GM19468 (cell line): Measurements from ENCODE around the gene BICD2.

Source experiments
- ATAC-seq: cut with Tn5 transposase; IDR thresholded peaks from one replicate; pipeline ENCODE4 v1.9.1; 2021; ENCODE audit warnings: mild to moderate bottlenecking, moderate library complexity, moderate number of reproducible peaks; ENCODE audit not compliant: unreplicated experiment; ENCODE audit errors: extremely low read depth

Gene BICD2

GRCh38 chr9:92749071-92749933 is 15.3 kb downstream of the BICD2 start:
- no peak for ATAC-seq

- no peak for ATAC-seq
Measured at GRCh38 chr9:92748233-92748497, 16.5 kb downstream of the BICD2 start.

DNA sequence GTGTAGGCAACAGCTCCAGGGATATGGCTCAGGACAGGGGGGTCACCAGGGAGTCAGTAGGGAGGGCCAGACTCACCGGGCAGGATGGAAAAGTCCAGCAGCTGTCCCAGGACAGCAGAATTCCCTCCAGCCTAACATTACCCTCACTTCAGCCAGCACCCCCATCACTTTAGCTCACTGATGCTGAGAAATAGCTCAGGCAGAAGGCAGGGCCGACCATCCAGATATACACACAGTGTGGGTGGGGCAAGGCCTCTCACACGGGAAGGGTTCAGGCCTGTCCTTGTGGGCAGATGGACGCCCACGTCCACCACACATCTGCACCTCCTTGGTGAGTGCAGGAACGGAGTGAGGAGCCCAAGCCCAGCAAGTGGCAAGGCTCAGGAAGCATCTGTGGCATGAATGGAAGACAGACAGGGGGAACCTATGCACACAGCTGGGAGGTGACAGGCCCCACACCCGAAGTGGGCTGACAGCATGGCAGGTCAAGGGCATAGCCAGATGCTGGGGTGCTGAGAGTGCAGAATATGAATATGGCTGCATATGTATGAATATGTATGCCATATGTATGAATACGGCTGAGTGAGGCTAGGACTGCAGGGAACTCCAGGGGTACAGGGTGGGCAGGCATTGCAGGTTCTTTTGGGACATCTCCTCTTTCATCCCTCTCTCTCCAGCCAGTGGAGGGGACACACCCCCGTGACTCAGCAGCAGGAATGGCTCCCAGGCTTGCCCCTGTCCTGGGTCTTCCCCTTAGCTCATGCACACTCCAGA is 17.0 kb downstream of the BICD2 start:
- no peak for ATAC-seq

DNA sequence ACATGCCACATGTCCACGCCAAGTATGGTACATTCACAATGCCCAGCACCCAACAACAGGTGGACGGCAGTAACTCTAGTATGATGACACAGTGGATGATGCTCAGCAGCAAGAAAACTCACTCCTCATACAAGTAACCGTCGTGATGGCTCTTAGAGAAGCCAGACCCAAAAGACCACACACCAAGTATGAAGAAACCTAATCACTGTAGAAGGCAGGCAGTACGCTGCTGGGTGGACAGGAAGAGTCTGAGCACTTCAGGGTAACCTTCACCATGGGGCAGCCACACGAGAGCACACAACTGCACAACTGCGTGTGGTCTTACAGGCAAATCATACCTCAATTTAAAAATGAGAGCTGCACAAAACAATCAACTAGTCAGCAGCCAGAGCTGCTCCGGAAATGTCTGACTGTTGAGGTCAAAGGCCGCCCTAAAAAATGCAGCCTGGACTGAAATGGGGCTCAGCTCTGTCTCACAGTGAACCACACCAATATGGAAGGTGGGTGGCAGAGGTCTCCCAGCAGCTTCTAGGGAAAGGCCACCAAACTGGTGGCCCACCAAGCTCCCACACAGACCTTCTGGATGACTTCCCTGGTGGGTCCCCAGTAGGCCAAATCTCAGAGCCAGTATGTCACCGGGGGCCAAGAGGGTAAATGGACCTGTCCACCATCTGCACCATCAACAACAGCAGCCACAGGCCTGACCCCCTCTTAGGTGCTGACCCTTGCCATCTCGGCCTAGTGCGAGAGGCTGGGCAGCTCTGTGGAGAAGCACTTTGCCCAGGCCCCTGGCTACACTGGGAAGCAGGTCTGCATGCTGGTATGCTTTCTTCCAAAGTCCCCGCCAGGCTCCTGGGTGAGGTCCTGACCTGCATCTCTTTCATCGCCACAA is 17.8 kb downstream of the BICD2 start:
- ATAC-seq, result no peak

- no peak for ATAC-seq
Measured at GRCh38 chr9:92745881-92746280, 18.8 kb downstream of the BICD2 start.

GRCh38 chr9:92745331-92745730 is 19.3 kb downstream of the BICD2 start:
- no peak for ATAC-seq

DNA sequence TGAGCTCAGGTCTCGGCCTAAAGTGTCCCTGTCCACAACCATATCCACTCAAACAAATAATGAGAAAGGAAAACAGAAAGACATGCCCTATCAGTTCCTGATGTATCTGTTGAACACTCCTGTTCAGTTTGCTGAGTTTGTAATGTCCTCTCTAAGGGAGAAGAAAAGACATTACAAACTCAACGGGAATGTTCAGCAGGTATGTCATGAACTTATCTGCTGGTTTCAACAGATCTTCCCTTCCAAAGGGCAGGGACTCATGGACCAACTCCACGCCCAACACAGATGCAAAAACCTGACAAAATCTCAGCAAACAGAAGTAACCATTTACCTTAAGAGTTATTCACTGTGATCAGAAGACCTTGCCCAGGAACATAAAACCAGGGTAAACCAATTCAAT is 23.7 kb downstream of the BICD2 start:
- no peak for ATAC-seq

GRCh38 chr9:92740446-92740961 is 24.1 kb downstream of the BICD2 start:
- ATAC-seq, result no peak

- ATAC-seq, result no peak
Measured at GRCh38 chr9:92740009-92740408, 24.6 kb downstream of the BICD2 start.

- ATAC-seq, result no peak
Measured at GRCh38 chr9:92739346-92739970, 25.2 kb downstream of the BICD2 start.

- no peak for ATAC-seq
Measured at GRCh38 chr9:92738661-92739081, 26.0 kb downstream of the BICD2 start.

DNA sequence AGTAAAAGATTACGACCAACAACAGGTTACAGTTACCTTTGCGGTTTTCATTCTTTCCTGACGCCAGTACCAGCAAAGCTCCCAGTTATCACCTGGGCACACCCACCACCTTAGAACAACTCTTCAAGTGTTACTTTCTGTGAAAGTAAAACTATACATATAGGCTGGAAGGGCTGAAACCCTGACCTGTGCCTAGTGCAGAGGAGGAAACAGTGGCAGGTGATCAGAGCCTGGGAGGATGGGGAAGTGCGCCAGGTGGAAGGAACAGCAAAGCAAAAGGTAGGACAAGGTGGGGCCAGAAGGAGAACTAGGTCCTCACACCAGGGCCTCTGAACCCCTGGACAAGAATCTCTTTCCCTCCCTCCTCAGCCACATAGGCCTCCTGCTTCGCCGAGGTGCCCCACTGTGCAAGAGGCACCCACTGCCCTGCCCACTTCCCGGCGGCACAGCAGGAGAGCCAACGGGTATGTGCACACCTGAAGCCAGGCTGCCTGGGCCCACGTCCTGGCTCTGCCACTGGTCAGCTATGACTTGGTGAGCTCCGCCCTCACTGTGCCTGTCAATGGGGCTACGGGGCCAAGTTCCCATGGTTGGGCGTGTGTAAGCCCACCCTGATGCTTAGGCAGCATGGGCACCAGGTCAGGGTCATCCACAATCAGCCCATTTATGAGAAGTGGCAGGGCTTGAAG is 26.9 kb downstream of the BICD2 start:
- no peak for ATAC-seq

DNA sequence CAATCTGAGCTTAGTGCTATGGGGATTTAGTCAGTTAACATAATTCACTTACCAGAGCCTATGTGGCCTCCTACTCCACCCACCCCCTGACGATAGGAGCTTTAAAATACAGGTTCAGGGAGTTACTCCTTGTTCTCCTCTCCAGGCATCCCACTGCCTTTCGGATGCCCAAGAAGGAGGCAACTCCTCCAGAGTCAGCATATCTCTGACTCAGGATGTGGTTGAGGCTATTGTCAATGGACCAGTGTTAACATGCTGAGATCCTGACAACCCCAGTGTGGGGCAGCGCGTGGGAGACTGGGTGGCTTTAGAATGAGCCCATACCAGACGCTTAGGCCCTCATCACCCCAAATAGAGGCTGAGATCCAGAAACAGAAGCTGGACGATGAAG is 27.4 kb downstream of the BICD2 start:
- ATAC-seq, result no peak

GRCh38 chr9:92736563-92737215 is 27.9 kb downstream of the BICD2 start:
- ATAC-seq, result no peak

DNA sequence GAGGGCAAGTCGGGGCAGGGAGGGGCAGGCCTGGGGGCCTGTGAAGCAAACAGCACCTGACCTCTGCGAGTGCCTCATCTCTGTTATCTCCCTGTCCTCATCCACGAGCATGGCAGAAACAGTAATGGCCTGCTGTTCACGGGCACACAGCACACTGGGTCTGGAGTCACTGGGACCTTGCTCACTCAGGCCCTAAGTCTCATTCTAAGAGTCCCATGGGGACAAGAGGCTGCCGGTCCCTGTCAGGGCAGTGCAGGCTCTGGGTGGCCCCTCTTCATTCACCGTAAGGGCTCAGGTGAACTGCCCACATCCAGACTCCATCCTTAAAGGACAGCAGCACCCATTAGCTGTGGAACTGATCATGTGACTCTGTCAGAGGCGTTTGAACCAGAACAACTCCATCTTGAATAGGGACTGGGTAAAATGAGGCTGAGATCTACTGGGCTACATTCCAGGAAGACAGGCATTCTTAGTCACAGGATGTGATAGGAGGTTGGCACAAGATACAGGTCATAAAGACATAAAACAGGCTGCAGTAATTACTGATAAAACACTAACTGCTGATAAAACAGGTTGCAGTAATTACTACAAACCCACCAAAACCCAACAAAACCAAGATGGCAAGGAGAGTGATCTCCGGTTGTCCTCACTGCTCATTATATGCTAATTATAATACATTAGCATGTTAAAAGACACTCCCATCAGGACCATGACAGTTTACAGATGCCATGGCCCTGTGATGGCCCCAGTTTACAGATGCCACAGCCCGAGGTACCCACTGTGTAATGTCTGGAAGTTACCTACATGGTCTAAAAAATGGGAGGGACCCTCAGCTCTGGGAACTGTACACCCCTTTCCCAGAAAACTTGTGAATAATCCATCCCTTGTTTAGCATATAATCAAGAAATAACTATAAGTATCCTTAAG is 28.7 kb downstream of the BICD2 start:
- no peak for ATAC-seq

GRCh38 chr9:92734931-92735635 is 29.6 kb downstream of the BICD2 start:
- no peak for ATAC-seq

DNA sequence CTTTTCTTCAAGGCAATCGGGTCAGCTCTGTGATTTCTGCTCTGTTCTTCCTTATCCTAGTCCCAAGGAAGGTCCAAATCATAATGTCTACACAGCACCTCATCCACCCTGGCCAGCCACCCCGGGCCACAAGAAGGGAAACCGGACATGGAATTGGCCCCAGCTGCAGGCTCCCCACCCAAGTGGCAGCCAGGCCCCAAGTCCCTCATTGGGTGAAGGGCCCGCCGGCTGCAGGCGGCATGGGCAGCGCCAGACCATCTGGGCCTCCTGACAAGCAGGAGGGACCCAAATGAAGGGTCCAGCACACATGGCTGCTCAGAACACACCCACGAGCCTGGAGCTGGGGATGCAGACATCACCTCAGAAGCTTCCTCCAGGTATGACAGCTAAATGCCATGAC is 33.7 kb downstream of the BICD2 start:
- no peak for ATAC-seq
